Measurements from ENCODE around the gene ADSL.

- no peak for TF ChIP-seq CTCF (IDR thresholded peaks at IDR 0.05)
- no peak for TF ChIP-seq POLR2A (IDR thresholded peaks at IDR 0.05)
- no peak for TF ChIP-seq EP300 (IDR thresholded peaks at IDR 0.05)
These were observed 60.0 kb downstream of the ADSL start for GRCh38 chr22:40406063-40406890.

Data from tibial nerve (tissue), 4 donors.